GM12878 (cell line): ENCODE results near the gene ERVFRD-1. TPM values are rescaled to one million over a fixed set of nuclear protein-coding genes. Genes with fewer than 3 reads are reported as not detected.

ENCODE experiments used
- ATAC-seq: fragments of 200-7000 bp; cut with Tn5 transposase; 3 replicates; pipeline ENCODE4 v1.9.1; 2020; ENCODE audit warnings: mild to moderate bottlenecking, moderate library complexity
- BruUV-seq: library from RNA; stranded (reverse); fragments of 400-500 nt; replicated peaks from 2 replicates; lab custom pipeline; 2021; lab: Mats Ljungman, UMichigan
- CTCF ChIA-PET: fragments of 300-600 bp; sonication (Branson Sonifier 250); formaldehyde crosslinking; extraction: SDS; loops from one replicate; lab custom pipeline; 2021; ENCODE audit warnings: inconsistent platforms; lab: Yijun Ruan, JAX
- POLR2A ChIA-PET: fragments of 350-600 bp; formaldehyde crosslinking; extraction: SDS; loops from one replicate; lab custom pipeline; 2021; ENCODE audit warnings: inconsistent platforms; lab: Charles Lee
- RAD21 ChIA-PET: fragments of 300-600 bp; sonication (Branson Sonifier 250); formaldehyde crosslinking; loops from one replicate; lab custom pipeline; 2023; ENCODE audit warnings: antibody characterized with exemption; ENCODE audit not compliant: unreplicated experiment; lab: Charles Lee
- SMC1A ChIA-PET: fragments of 300-600 bp; sonication (Branson Sonifier 250); formaldehyde crosslinking; loops from one replicate; lab custom pipeline; 2023; ENCODE audit not compliant: unreplicated experiment, uncharacterized antibody; lab: Charles Lee
- DNase-seq: peaks from one replicate; pipeline ENCODE4 v3.0.0-alpha.2; 2011; ENCODE audit warnings: low read depth, low spot score
- FAIRE-seq: peaks from 3 replicates; lab custom pipeline; 2011; peaks lifted over from hg19 to GRCh38; lab: Jason Lieb, UNC
- H2AFZ ChIP-seq: 2 replicates; pipeline ENCODE4 v1.6.0; 2011; ENCODE audit warnings: low read depth, low read length, control low read depth; ENCODE audit not compliant: control insufficient read depth
- H3K27ac ChIP-seq: 2 replicates; pipeline ENCODE4 v1.5.1; 2011; ENCODE audit warnings: control low read depth; ENCODE audit not compliant: control insufficient read depth, insufficient read depth
- H3K27me3 ChIP-seq, 2 experiments: replicated peaks in 1 of 2; 2 replicates each; pipeline versions ENCODE4 v1.6.0 to v1.6.1; 2011; ENCODE audit warnings: low read length in 1 of 2; ENCODE audit not compliant: control insufficient read depth in 2 of 2, insufficient read depth in 2 of 2
- H3K36me3 ChIP-seq, 2 experiments: 2 replicates each; pipeline ENCODE4 v1.5.1; 2011; ENCODE audit warnings: low read length in 1 of 2; ENCODE audit not compliant: control insufficient read depth in 2 of 2, insufficient read depth in 2 of 2
- H3K4me1 ChIP-seq: 2 replicates; pipeline ENCODE4 v1.6.1; 2011; ENCODE audit warnings: mild to moderate bottlenecking, low read length, moderate library complexity, mixed read lengths; ENCODE audit not compliant: control insufficient read depth, insufficient read depth
- H3K4me2 ChIP-seq: 2 replicates; pipeline ENCODE4 v1.6.0; 2011; ENCODE audit warnings: control low read depth; ENCODE audit not compliant: control insufficient read depth, insufficient read depth
- H3K4me3 ChIP-seq: fragments of 200-600 bp; sonication (generic); 2 replicates; pipeline ENCODE4 v1.5.1; 2016
- H3K79me2 ChIP-seq: 2 replicates; pipeline ENCODE4 v1.6.0; 2011; ENCODE audit warnings: low read length; ENCODE audit not compliant: control insufficient read depth, insufficient read depth
- H3K9ac ChIP-seq: 2 replicates; pipeline ENCODE4 v1.8.0; 2011; ENCODE audit warnings: low read length, control low read depth, mixed read lengths; ENCODE audit not compliant: control insufficient read depth, insufficient read depth
- H3K9me3 ChIP-seq: replicated peaks from 3 replicates; pipeline ENCODE4 v1.5.1; 2011; ENCODE audit warnings: mild to moderate bottlenecking, low read length; ENCODE audit not compliant: control insufficient read depth, insufficient read depth
- H4K20me1 ChIP-seq: 2 replicates; pipeline ENCODE4 v1.6.0; 2011; ENCODE audit not compliant: control insufficient read depth, insufficient read depth
- DPF2 ChIP-seq: fragments of 450-650 bp; IDR thresholded peaks from 2 replicates; pipeline ENCODE4 v1.6.1; 2017; ENCODE audit warnings: mild to moderate bottlenecking
- HSF1 ChIP-seq: fragments of 150-350 bp; IDR thresholded peaks from 2 replicates; pipeline ENCODE4 v1.6.1; 2014; ENCODE audit warnings: mild to moderate bottlenecking, low read depth, low read length
- MYB ChIP-seq: fragments of 150-350 bp; IDR thresholded peaks from 2 replicates; pipeline ENCODE4 v1.6.1; 2014; ENCODE audit warnings: mild to moderate bottlenecking, low read depth, low read length, borderline replicate concordance
- NBN ChIP-seq: fragments of 450-650 bp; IDR thresholded peaks from 2 replicates; pipeline ENCODE4 v1.6.1; 2016
- REST ChIP-seq: IDR thresholded peaks from 2 replicates; pipeline ENCODE4 v1.6.1; 2012; ENCODE audit warnings: mild to moderate bottlenecking, low read depth, low read length
- RFX5 ChIP-seq: IDR thresholded peaks from 2 replicates; pipeline ENCODE4 v1.6.1; 2011; ENCODE audit warnings: low read depth, low read length, improper control_type of control experiment
- ZBTB40 ChIP-seq: fragments of 450-650 bp; IDR thresholded peaks from 2 replicates; pipeline ENCODE4 v1.6.1; 2016; ENCODE audit warnings: mild to moderate bottlenecking, moderate library complexity, borderline replicate concordance
- WGBS: methylation state at CpG from one replicate; pipeline ENCODE4 v1.1.6; 2016; ENCODE audit warnings: low lambda C conversion rate; ENCODE audit not compliant: insufficient replicate concordance, insufficient coverage; ENCODE audit errors: missing lambda C conversion rate; 5-methylcytosine and 5-hydroxymethylcytosine counted together
- in situ Hi-C: fragments of 300-500 bp; cut with MboI; formaldehyde crosslinking; loops from 9 replicates; pipeline ENCODE4 v1.14.3; 2018; ENCODE audit warnings: mixed read lengths
- intact Hi-C: fragments of 100-400 bp; cut with micrococcal nuclease; formaldehyde crosslinking; loops from one replicate; pipeline ENCODE4 v1.14.2; 2022; ENCODE audit not compliant: unreplicated experiment
- polyA plus RNA-seq, 11 experiments: library from polyadenylated mRNA; depleted of rRNA in 4 of 11; unstranded in 6 of 11; stranded (reverse) in 5 of 11; fragments of >200 nt; fragmentation: Nextera tagmentation in 4 of 11; fragmentation: Illumina TruSeq in 1 of 11; extraction: Ambion mirVana in 4 of 11; extraction: Trizol in 1 of 11; gene quantifications; 1 replicate in 1 of 11; 2 replicates in 10 of 11; pipeline versions ENCODE4 v1.2.1 to v1.2.3, GENCODE V29; 2011 to 2016; ENCODE audit warnings: inconsistent platforms in 2 of 11, missing spikeins in 2 of 11, low read depth in 1 of 11
- total RNA-seq, 4 experiments: library from RNA; depleted of rRNA in 3 of 4; stranded (reverse); fragments of >200 nt in 3 of 4; fragmentation: Illumina TruSeq in 1 of 4; extraction: Trizol in 1 of 4; gene quantifications; 2 replicates each; pipeline versions ENCODE4 v1.2.1 to v1.2.3, GENCODE V29; 2013 to 2021

Gene ERVFRD-1
- total and polyA plus RNA-seq, 10 of the 15 experiments (the other 5 are each of a cell fraction or from before 2014, with no cell fraction given): 0.03 to 0.11 (median 0.07) TPM; not detected in 7

GRCh38 chr6:11141295-11141694, 29.8 kb upstream of the ERVFRD-1 start:
- intact Hi-C loops: loop anchor here (5.0 kb wide), 2 partner anchors 181 to 189 kb away; no protein-coding TSS in a partner anchor
- ChIA-PET CTCF (interaction anchor here (0.7 to 0.8 kb wide), 2 partner anchors 81 to 1759 kb away, joined by 3 read pairs; no protein-coding TSS in a partner anchor), SMC1A (interaction anchor here (0.6 kb wide), 1 partner anchor 14 kb away, joined by 3 read pairs; no protein-coding TSS in a partner anchor), RAD21 (interaction anchor here (0.5 to 2.7 kb wide), 2 partner anchors 25 to 354 kb away, joined by 3 to 19 read pairs; no protein-coding TSS in a partner anchor), POLR2A (no interaction called here)
- no TSS peak for BruUV-seq
- in situ Hi-C loops: loop anchor here (5.0 to 10.0 kb wide), 2 partner anchors 356 to 434 kb away; no protein-coding TSS in a partner anchor
- no peak for ATAC-seq
- Histone ChIP-seq H3K9me3 (no peaks in the 10 kb centered on the region), H3K4me2 (no peak overlapping the region), H3K4me3 (no peak overlapping the region), H3K27ac (no peak overlapping the region), H3K79me2 (no peaks in the 10 kb centered on the region), H3K4me1 (peaks cover 8% of the 10 kb centered on the region; the same call in 1 of the 2 replicates), H3K9ac (no peak overlapping the region), H3K36me3 (no peaks in the 10 kb centered on the region), H4K20me1 (no peaks in the 10 kb centered on the region), H3K27me3 (no peaks in the 10 kb centered on the region), H2AFZ (no peak overlapping the region)
- FAIRE-seq: no peak
- 80% methylated on average over 3 of the region's 3 CpGs for WGBS
- no peak for TF ChIP-seq RFX5
- TF ChIP-seq ZBTB40: no peak
- no peak for TF ChIP-seq NBN
- no peak for TF ChIP-seq MYB
- TF ChIP-seq DPF2: no peak
- TF ChIP-seq REST: no peak
- no peak for TF ChIP-seq HSF1
- DNase-seq: no peak
